IPS-20b (cell line): ENCODE measurements around the gene BTBD19.
"Not testable (repeated sequence)": the region's sequence is repeated elsewhere in the genome, so short reads cannot be mapped to it uniquely, and the experiment has no call there.

ENCODE experiments used
- H3K27ac ChIP-seq: one replicate; pipeline ENCODE4 v1.5.1; 2013; ENCODE audit warnings: low read length
- H3K27me3 ChIP-seq: 2 replicates; pipeline ENCODE4 v1.6.1; 2013; ENCODE audit warnings: mild to moderate bottlenecking, low read length, inconsistent platforms; ENCODE audit not compliant: insufficient read depth
- H3K36me3 ChIP-seq: 2 replicates; pipeline ENCODE4 v1.6.1; 2013; ENCODE audit warnings: low read depth, mild to moderate bottlenecking, inconsistent platforms, low read length, moderate library complexity; ENCODE audit not compliant: insufficient read depth
- H3K4me1 ChIP-seq: 2 replicates; pipeline ENCODE4 v1.6.1; 2013; ENCODE audit warnings: mild to moderate bottlenecking, control low read depth, inconsistent platforms, low read length, moderate library complexity; ENCODE audit not compliant: insufficient read depth
- H3K4me3 ChIP-seq: 2 replicates; pipeline ENCODE4 v1.5.1; 2013; ENCODE audit warnings: mild to moderate bottlenecking, low read length, inconsistent platforms
- H3K9ac ChIP-seq: 2 replicates; pipeline ENCODE4 v1.6.1; 2013; ENCODE audit warnings: low read depth, mild to moderate bottlenecking, inconsistent platforms, low read length, moderate library complexity
- H3K9me3 ChIP-seq: 2 replicates; pipeline ENCODE4 v1.6.1; 2013; ENCODE audit warnings: mild to moderate bottlenecking, low read depth, low read length, inconsistent platforms; ENCODE audit not compliant: insufficient read depth

BTBD19 gene, protein sequence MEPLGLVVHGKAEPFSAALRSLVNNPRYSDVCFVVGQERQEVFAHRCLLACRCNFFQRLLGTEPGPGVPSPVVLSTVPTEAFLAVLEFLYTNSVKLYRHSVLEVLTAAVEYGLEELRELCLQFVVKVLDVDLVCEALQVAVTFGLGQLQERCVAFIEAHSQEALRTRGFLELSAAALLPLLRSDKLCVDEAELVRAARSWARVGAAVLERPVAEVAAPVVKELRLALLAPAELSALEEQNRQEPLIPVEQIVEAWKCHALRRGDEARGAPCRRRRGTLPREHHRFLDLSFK

DNA sequence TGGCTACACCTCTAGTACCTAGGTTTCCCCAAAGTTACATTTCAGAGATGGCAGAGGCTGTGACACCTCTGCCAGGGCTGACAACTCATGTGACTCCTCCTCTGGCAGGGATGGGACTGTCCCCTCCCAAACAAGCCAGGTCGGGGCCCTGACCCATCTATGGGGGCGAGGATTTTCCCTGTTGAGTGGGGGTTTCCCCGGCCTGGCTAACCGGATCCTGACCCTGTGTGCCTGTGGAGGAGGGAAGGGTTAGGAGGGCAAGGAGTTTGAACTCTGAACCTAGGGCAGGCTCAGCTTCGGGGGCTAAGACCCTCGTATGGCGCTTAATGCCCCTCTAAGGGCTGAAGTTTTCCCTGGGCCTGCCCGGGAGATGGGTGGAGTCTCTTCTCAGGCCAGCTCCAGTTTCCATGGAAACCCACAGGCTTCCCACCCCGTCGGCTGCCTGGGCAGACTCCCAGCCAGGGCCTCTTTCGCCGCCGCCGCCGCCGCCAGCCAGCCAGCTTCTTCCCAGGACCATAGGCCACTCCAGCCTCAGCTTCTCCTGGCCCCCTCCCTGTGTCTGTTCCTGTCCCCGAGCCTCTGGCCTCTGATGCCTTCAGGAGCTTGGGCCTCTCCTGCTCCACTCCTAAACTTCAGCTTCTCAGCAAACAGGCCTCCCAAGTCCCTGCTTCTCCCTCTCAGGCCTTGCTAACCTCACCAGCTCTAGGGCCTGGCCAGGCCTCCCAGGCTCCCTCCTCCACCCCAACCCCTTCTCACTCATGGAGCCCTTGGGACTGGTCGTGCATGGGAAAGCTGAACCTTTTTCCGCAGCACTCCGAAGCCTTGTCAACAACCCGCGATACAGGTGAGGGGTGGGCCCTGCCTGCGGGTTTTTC is at the start of gene BTBD19:
Gene BTBD19 (plus strand): TSS at position 461 of the 875 bp plus-strand sequence. CDS start 298 bp downstream, at position 759.
- Histone ChIP-seq H3K36me3 (peaks cover 24% of the 10 kb centered on the region), H3K9ac (peak within 1 kb of the TSS; percentile 81), H3K9me3 (no peaks in the 10 kb centered on the region), H3K27ac (peak within 1 kb of the TSS; percentile 85), H3K4me3 (peak within 1 kb of the TSS; percentile 52), H3K4me1 (peaks cover 29% of the 10 kb centered on the region; the same call in 1 of the 2 replicates), H3K27me3 (no peaks in the 10 kb centered on the region)

DNA sequence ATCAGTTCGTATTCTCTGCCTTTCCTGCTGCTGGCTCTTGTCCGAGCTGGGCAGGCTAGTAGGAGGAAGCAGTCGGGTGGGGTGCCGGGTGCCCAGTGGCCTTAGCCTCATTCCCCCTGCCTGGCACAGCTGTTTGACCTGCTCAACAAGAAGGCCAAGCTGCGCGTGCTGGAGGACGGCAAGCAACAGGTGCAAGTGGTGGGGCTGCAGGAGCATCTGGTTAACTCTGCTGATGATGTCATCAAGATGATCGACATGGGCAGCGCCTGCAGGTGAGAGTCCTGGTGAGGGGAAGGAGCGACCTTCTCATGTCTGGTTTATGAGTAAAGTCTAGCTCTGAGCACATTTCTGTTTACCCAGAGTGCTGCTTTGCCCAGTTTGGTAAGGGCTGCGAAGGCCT is 49.2 kb upstream of the BTBD19 start:
- no peaks in the 10 kb centered on the region for H3K4me1 ChIP-seq
- no peaks in the 10 kb centered on the region for H3K27me3 ChIP-seq
- peaks cover 95% of the 10 kb centered on the region for H3K36me3 ChIP-seq
- H3K4me3 ChIP-seq, result no peak overlapping the region
- no peak overlapping the region for H3K27ac ChIP-seq
- no peaks in the 10 kb centered on the region for H3K9me3 ChIP-seq
- H3K9ac ChIP-seq, result no peak overlapping the region

DNA sequence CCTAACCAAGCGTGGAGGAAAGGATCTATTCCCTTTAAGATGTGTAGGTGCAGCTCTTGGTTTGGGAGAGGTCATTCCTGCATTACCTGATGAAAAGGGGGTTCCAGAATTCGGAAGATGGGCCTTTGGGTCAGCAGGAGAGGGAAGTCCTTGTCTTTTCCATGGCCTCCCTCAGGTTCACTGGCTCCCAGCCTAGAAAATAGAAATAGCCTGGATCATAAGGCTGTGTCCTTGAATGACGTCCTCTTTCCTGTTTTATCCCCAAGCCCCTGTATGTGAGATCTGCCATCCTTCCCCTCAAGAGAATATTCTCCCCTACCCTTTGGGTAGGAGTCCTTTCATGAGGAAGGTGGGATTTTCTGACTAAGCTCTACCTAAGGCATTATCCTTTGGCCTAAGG is 47.4 kb upstream of the BTBD19 start:
- Histone ChIP-seq H3K9me3 (no peaks in the 10 kb centered on the region), H3K9ac (no peak overlapping the region), H3K27ac (no peak overlapping the region), H3K36me3 (peaks cover 93% of the 10 kb centered on the region), H3K4me1 (no peaks in the 10 kb centered on the region), H3K4me3 (no peak overlapping the region), H3K27me3 (no peaks in the 10 kb centered on the region)

DNA sequence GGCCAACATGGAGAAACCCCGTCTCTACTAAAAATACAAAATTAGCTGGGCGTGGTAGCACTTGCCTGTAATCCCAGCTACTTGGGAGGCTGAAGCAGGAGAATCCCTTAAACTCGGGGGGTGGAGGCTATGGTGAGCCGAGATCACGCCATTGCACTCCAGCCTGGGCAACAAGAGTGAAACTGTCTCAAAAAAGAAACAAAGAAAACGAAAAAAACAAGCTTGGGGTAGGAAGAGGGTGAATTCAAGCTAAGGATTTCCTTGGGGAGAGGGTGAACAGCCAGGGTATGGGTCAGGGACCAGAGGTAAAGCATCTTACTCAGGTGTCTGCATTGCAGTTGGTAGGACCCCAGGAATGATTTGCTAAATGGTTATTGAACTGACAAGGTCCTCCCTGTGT is 41.9 kb upstream of the BTBD19 start:
- peaks cover 62% of the 10 kb centered on the region for H3K36me3 ChIP-seq
- not testable (repeated sequence) for H3K9ac ChIP-seq, H3K4me3 ChIP-seq, H3K27ac ChIP-seq, H3K27me3 ChIP-seq, H3K9me3 ChIP-seq, H3K4me1 ChIP-seq

DNA sequence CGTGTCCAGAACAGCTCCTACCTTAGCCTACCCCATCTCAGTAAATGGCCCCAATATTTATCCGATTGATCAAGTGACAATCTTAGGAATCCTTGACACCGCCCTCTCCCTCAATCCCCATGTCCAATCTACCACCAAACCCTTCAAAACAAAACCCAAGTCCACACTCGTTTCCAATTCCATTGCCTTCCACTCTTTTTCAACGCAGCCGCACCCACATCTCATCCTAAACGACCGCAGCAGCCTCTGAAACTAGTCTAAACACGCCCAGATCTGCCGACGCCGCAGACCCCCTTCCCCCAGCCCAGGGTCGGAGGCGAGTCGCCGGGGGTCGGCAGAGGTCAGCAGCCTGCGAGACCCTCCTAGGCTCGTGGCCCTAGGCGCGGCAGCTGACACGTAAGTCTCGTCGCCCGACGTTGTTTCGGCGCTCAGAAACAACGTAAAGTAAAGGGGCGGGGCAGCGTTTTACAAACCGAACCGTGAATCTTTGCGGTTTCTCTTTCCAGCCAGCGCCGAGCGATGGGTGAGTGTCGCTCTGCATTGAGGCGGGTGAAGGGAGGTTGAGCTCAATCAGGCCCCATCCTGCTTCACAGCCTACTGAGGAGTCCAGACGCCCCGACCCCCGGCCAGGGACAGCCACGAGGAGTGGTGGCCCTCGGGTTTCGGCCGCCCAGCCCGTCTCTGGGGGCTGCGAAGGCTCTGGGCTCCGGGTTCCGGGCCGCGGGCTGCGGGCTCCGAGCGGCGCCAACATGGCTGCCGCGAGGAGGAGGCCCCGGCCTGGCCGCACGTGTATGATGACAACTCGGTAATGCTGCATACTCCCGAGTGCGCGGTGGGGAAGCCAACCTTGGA is 33.0 kb upstream of the BTBD19 start, which contains the start of gene RPS8:
Gene RPS8 (plus strand): TSS at position 463 of the 852 bp plus-strand sequence. CDS start 57 bp downstream, at position 520.
- Histone ChIP-seq H3K27ac (peak within 1 kb of the TSS; percentile 79), H3K4me3 (peak within 1 kb of the TSS; percentile 83), H3K4me1 (peaks cover 4% of the 10 kb centered on the region; the same call in 1 of the 2 replicates), H3K27me3 (no peaks in the 10 kb centered on the region), H3K9me3 (no peaks in the 10 kb centered on the region), H3K9ac (peak within 1 kb of the TSS; percentile 99), H3K36me3 (peaks cover 45% of the 10 kb centered on the region)

DNA sequence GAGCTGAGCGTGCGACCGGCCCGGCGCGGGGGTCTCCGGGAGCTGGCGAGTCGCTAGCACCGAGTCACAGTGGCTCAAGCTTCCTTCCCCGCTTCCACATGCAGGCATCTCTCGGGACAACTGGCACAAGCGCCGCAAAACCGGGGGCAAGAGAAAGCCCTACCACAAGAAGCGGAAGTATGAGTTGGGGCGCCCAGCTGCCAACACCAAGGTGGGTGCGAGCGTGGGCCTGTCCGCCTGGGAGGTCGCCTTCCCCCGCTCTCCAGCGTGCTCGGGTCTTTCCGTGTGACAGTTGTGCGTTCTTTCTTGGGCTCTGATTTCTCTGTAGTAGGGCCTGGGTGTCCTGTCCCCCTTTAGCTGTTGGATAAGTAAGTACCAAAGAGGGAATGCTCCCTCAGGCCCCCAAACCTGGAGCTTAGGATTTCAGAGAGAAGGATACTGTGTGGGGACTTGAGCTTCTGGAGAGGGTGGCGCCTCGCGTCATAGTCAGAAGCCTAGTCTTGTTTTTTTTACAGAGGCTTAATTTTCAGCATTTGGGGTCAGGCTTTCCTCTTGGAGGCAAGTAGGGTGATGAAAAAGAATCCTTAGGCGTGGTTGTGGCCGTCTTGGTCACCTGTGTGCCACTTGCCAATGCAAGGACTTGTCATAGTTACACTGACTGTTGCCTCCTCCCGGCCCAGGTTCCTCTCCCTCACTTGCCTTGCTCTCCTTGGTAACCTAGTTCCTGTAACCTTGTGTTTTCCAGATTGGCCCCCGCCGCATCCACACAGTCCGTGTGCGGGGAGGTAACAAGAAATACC is 32.2 kb upstream of the BTBD19 start:
- Histone ChIP-seq H3K4me3 (peak overlapping the region; percentile 83), H3K36me3 (peaks cover 51% of the 10 kb centered on the region), H3K9me3 (no peaks in the 10 kb centered on the region), H3K27me3 (no peaks in the 10 kb centered on the region), H3K9ac (peak overlapping the region; percentile 99), H3K27ac (peak overlapping the region; percentile 79), H3K4me1 (peaks cover 4% of the 10 kb centered on the region; the same call in 1 of the 2 replicates)

DNA sequence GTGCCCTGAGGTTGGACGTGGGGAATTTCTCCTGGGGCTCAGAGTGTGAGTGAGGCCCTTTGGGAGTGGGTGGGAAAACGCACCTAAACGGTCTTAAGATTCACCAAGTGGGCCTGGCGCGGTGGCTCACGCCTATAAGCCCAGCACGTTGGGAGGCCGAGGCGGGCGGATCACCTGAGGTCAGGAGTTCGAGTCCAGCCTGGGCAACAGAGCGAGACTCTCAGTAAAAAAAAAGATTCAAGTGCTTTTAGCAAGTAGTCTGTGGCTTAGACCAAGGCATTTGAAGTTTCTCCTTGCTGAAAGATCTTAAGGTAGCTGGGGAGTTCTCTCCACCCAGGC is 31.6 kb upstream of the BTBD19 start:
- H3K27me3 ChIP-seq, result no peaks in the 10 kb centered on the region
- peaks cover 56% of the 10 kb centered on the region for H3K36me3 ChIP-seq
- peak overlapping the region; percentile 99 for H3K9ac ChIP-seq
- H3K9me3 ChIP-seq, result no peaks in the 10 kb centered on the region
- peak overlapping the region; percentile 79 for H3K27ac ChIP-seq
- H3K4me1 ChIP-seq, result peaks cover 4% of the 10 kb centered on the region; the same call in 1 of the 2 replicates
- peak overlapping the region; percentile 83 for H3K4me3 ChIP-seq

DNA sequence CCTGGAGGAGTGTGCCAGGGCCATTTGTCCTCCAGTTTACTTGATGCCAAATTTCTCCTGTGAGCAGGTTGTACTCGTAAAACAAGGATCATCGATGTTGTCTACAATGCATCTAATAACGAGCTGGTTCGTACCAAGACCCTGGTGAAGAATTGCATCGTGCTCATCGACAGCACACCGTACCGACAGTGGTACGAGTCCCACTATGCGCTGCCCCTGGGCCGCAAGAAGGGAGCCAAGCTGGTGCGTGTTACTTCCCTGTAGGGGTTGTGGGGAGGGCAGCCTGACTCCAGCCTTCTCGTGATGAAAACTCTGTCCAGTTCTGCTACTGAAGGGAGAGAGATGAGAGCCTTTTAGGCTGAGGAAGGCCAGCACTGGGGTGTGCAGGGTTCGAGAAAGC is 30.8 kb upstream of the BTBD19 start:
- Histone ChIP-seq H3K27me3 (no peaks in the 10 kb centered on the region), H3K27ac (no peak overlapping the region), H3K9me3 (no peaks in the 10 kb centered on the region), H3K4me1 (peaks cover 4% of the 10 kb centered on the region; the same call in 1 of the 2 replicates), H3K4me3 (peak overlapping the region; percentile 83), H3K36me3 (peaks cover 56% of the 10 kb centered on the region), H3K9ac (peak overlapping the region; percentile 99)

DNA sequence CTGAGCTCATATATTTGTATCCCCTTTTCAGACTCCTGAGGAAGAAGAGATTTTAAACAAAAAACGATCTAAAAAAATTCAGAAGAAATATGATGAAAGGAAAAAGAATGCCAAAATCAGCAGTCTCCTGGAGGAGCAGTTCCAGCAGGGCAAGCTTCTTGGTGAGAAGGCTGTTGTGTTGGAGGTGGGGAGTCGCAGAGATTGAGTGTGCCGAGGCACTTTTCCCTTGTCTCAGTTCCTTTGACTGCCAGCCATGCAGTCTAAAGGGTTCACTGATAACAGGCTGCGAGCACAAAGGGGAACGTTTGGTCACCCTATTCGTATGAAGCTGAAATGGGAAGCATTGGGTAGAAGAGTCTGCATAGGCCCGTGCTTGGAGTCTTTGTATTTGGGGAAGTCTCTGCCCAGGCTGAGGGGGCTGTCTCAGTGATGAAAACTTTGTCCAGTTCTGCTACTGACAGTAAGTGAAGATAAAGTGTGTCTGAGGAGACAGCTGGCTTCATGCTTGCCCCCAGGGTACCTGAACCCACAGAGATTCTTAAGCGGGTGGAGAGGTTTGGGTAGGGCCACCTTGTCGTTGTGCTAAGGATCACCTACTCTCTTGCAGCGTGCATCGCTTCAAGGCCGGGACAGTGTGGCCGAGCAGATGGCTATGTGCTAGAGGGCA is 30.2 kb upstream of the BTBD19 start:
- H3K4me1 ChIP-seq, result peaks cover 4% of the 10 kb centered on the region; the same call in 1 of the 2 replicates
- H3K27me3 ChIP-seq, result no peaks in the 10 kb centered on the region
- H3K9me3 ChIP-seq, result no peaks in the 10 kb centered on the region
- H3K9ac ChIP-seq, result peak overlapping the region; percentile 99; the same call in 1 of the 2 replicates
- peak overlapping the region; percentile 83; the same call in 1 of the 2 replicates for H3K4me3 ChIP-seq
- no peak overlapping the region for H3K27ac ChIP-seq
- H3K36me3 ChIP-seq, result peaks cover 56% of the 10 kb centered on the region
